A673 (cell line): ENCODE measurements around the gene QRSL1. TPM values are rescaled to one million over a fixed set of nuclear protein-coding genes. Genes with fewer than 3 reads are reported as not detected.
A peak's percentile ranks its signal among the peaks of the same experiment; 100 is the strongest.
"Not testable (repeated sequence)": the region's sequence is repeated elsewhere in the genome, so short reads cannot be mapped to it uniquely, and the experiment has no call there.

Experiments used
- Bru-seq: library from RNA; stranded (reverse); fragments of 400-500 nt; gene quantifications from one replicate; lab custom pipeline; 2021; lab: Mats Ljungman, UMichigan
- BruChase-seq, 2 experiments: library from RNA; stranded (reverse); fragments of 400-500 nt; gene quantifications; one replicate each; lab custom pipeline; 2021; lab: Mats Ljungman, UMichigan
- BruUV-seq: library from RNA; stranded (reverse); fragments of 400-500 nt; replicated peaks from 2 replicates; lab custom pipeline; 2021; lab: Mats Ljungman, UMichigan
- CTCF ChIA-PET: fragments of 300-600 bp; sonication (Branson Sonifier 250); formaldehyde crosslinking; loops from one replicate; lab custom pipeline; 2022; ENCODE audit warnings: antibody characterized with exemption; lab: Charles Lee
- POLR2A ChIA-PET: fragments of 300-600 bp; sonication (Branson Sonifier 250); formaldehyde crosslinking; loops from one replicate; lab custom pipeline; 2022; ENCODE audit warnings: antibody characterized with exemption; ENCODE audit not compliant: low non-redundant PET; lab: Charles Lee
- DNase-seq: peaks from one replicate; pipeline ENCODE4 v3.0.0-alpha.2; 2015; ENCODE audit warnings: low spot score
- H3K27ac ChIP-seq: fragments of 200-600 bp; sonication (generic); 2 replicates; pipeline ENCODE4 v1.5.1; 2016; ENCODE audit warnings: mixed run types, low read depth, mild to moderate bottlenecking, mixed read lengths, antibody characterized with exemption, low read length; ENCODE audit not compliant: poor library complexity, severe bottlenecking
- H3K27me3 ChIP-seq: fragments of 200-600 bp; sonication (generic); replicated peaks from 2 replicates; pipeline ENCODE4 v1.6.1; 2017; ENCODE audit warnings: mixed run types, low read depth, mild to moderate bottlenecking, mixed read lengths, antibody characterized with exemption, low read length; ENCODE audit not compliant: insufficient read depth, poor library complexity
- H3K36me3 ChIP-seq: fragments of 200-600 bp; sonication (generic); 2 replicates; pipeline ENCODE4 v1.6.1; 2016; ENCODE audit warnings: mixed run types, mild to moderate bottlenecking, mixed read lengths, antibody characterized with exemption, low read length; ENCODE audit not compliant: insufficient read depth, poor library complexity, severe bottlenecking
- H3K4me1 ChIP-seq: fragments of 200-600 bp; sonication (generic); 2 replicates; pipeline ENCODE4 v1.6.1; 2017; ENCODE audit warnings: mixed run types, mild to moderate bottlenecking, mixed read lengths, antibody characterized with exemption, low read length; ENCODE audit not compliant: insufficient read depth, poor library complexity, severe bottlenecking
- H3K4me3 ChIP-seq: fragments of 200-600 bp; sonication (generic); 2 replicates; pipeline ENCODE4 v1.5.1; 2016; ENCODE audit warnings: low read depth, mixed run types, mild to moderate bottlenecking, mixed read lengths, low read length; ENCODE audit not compliant: poor library complexity, severe bottlenecking
- H3K9me3 ChIP-seq: fragments of 200-600 bp; sonication (generic); 2 replicates; pipeline ENCODE4 v1.6.1; 2016; ENCODE audit warnings: mixed run types, low read depth, mild to moderate bottlenecking, mixed read lengths, antibody characterized with exemption, low read length; ENCODE audit not compliant: poor library complexity, severe bottlenecking
- CTCF ChIP-seq: fragments of 300-800, 200-600 bp; sonication (generic); conservative IDR thresholded peaks from 2 replicates; pipeline ENCODE4 v1.5.1; 2017; ENCODE audit warnings: low read depth, mild to moderate bottlenecking, antibody characterized with exemption, low read length, moderate library complexity, mixed read lengths
- EZH2 ChIP-seq: fragments of 200-600 bp; sonication (generic); IDR thresholded peaks from 2 replicates; pipeline ENCODE4 v1.6.1; 2017; ENCODE audit warnings: borderline replicate concordance, low read depth, mild to moderate bottlenecking, mixed read lengths, antibody characterized with exemption, low read length; ENCODE audit not compliant: poor library complexity, severe bottlenecking
- intact Hi-C: fragments of 100-400 bp; cut with micrococcal nuclease; formaldehyde crosslinking; loops from one replicate; pipeline ENCODE4 v1.10.0; 2022; ENCODE audit not compliant: unreplicated experiment
- long read RNA-seq: library from polyadenylated mRNA; stranded (forward); transcript quantifications from one replicate; pipeline ENCODE4 v2.0.0, GENCODE V29; 2022
- total RNA-seq: library from RNA; stranded (reverse); gene quantifications from 2 replicates; pipeline ENCODE4 v1.2.3, GENCODE V29; 2021

The QRSL1 gene
- 20.4 and 22.7 TPM in 2 replicates for total RNA-seq
- percentile 86 among the genes with signal in this experiment for Bru-seq, nascent RNA
- BruChase-seq, experiment 1, labeled RNA remaining after a 2-hour chase, result percentile 76 among the genes with signal in this experiment
- BruChase-seq, experiment 2, labeled RNA remaining after a 6-hour chase, result percentile 79 among the genes with signal in this experiment
- long read RNA-seq, full-length matches to known transcripts, result 60 of 76 reads
- long read RNA-seq, partial matches to known transcripts, result 6 of 76 reads
- long read RNA-seq, other reads (novel, unspliced or antisense), result 10 of 76 reads

- H3K36me3 ChIP-seq, result no peaks in the 10 kb centered on the region
- H3K4me1 ChIP-seq, result peaks cover 7% of the 10 kb centered on the region
- ChIA-PET CTCF (no interaction called here), POLR2A (no interaction called here)
- H3K4me3 ChIP-seq, result peak within 1 kb of the TSS; percentile 91
- no peaks in the 10 kb centered on the region for H3K9me3 ChIP-seq
- BruUV-seq, result no TSS peak
- intact Hi-C loops, result no loop called here
- peak; percentile 95 for DNase-seq
- H3K27ac ChIP-seq, result peak within 1 kb of the TSS; percentile 86
- no peaks in the 10 kb centered on the region for H3K27me3 ChIP-seq
- no peak for TF ChIP-seq CTCF
Measured at GRCh38 chr6:106629103-106629858, at the start of gene QRSL1, which contains the start of gene RTN4IP1. TSS of gene QRSL1 (plus strand) at chr6:106629578. CDS start at chr6:106629682, 104 bp downstream. TSS of gene RTN4IP1 (minus strand) at chr6:106629498. CDS start at chr6:106629021, 477 bp downstream.

GRCh38 chr6:106581468-106581867, 47.9 kb upstream of the QRSL1 start:
- DNase-seq, result no peak
- intact Hi-C loops, result no loop called here
- CTCF ChIA-PET, result no interaction called here

GRCh38 chr6:106586815-106587415, 42.5 kb upstream of the QRSL1 start:
- H3K4me1 ChIP-seq, result no peaks in the 10 kb centered on the region
- no peak overlapping the region for H3K4me3 ChIP-seq
- DNase-seq, result no peak
- no peaks in the 10 kb centered on the region for H3K36me3 ChIP-seq
- H3K9me3 ChIP-seq, result no peaks in the 10 kb centered on the region
- BruUV-seq, result no TSS peak
- ChIA-PET CTCF (interaction anchor here (0.5 kb wide), 1 partner anchor 9 kb away, joined by 4 read pairs; no protein-coding TSS in a partner anchor), POLR2A (no interaction called here)
- intact Hi-C loops, result no loop called here
- no peaks in the 10 kb centered on the region for H3K27me3 ChIP-seq
- TF ChIP-seq EZH2, result no peak
- no peak for TF ChIP-seq CTCF
- no peak overlapping the region for H3K27ac ChIP-seq

More at GRCh38 chr6:106581468-106581867, 47.9 kb upstream of the QRSL1 start:
- no peaks in the 10 kb centered on the region for H3K36me3 ChIP-seq
- no peaks in the 10 kb centered on the region for H3K27me3 ChIP-seq
- TF ChIP-seq CTCF (no peak), EZH2 (no peak)
- no peak overlapping the region for H3K27ac ChIP-seq
- no peaks in the 10 kb centered on the region for H3K9me3 ChIP-seq
- no peaks in the 10 kb centered on the region for H3K4me1 ChIP-seq
- no TSS peak for BruUV-seq
- no peak overlapping the region for H3K4me3 ChIP-seq
- POLR2A ChIA-PET, result no interaction called here

- H3K4me1 ChIP-seq, intact Hi-C loops: not testable (repeated sequence)
Measured at GRCh38 chr6:106588937-106589336, 40.4 kb upstream of the QRSL1 start.

More at GRCh38 chr6:106588937-106589336, 40.4 kb upstream of the QRSL1 start:
- H3K27me3 ChIP-seq, H3K4me3 ChIP-seq, H3K9me3 ChIP-seq, POLR2A ChIA-PET, DNase-seq, CTCF ChIA-PET, H3K36me3 ChIP-seq, H3K27ac ChIP-seq, BruUV-seq: not testable (repeated sequence)
